ENCODE measurements around the gene EIF4B.

The EIF4B gene

DNA sequence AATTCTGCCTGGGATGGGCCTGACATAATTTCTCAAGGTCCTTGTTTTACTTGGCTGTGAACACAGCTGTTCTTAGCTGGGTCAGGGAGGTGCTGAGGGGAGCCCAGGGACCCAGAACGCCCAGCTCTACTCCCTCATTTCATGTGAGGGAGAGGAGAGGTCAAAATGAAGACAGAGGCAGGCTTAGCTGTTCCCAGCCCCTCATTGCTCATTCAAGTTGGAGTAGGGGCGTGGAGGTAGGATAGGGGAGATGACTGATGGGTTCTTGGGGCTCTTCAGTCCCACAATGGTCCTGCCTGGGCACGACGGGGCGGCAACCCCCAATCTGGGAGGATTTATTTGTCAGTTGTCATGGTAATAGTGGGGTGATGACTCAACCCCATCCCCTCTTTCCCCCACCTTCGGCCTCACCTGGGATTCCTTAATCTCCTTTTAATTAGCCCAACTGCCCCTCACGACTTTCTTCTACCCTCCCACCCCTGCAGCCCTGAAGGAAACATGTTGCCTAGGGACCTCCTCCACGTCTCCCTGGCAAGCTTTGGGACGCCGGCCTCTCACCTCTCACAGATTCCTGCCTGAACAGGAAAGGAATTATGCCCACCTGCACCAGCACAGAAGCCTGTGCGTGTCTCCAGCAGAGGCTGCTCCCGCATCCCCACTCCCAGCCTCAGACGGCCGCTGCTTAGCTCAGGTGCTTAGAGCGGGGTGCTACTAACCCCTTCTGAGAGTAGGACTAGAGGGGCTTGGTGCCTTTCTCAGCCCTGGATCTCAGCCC, 62.7 kb downstream of the EIF4B start:
- DNase-seq (ENCODE audit: low spot score): no peak

DNA sequence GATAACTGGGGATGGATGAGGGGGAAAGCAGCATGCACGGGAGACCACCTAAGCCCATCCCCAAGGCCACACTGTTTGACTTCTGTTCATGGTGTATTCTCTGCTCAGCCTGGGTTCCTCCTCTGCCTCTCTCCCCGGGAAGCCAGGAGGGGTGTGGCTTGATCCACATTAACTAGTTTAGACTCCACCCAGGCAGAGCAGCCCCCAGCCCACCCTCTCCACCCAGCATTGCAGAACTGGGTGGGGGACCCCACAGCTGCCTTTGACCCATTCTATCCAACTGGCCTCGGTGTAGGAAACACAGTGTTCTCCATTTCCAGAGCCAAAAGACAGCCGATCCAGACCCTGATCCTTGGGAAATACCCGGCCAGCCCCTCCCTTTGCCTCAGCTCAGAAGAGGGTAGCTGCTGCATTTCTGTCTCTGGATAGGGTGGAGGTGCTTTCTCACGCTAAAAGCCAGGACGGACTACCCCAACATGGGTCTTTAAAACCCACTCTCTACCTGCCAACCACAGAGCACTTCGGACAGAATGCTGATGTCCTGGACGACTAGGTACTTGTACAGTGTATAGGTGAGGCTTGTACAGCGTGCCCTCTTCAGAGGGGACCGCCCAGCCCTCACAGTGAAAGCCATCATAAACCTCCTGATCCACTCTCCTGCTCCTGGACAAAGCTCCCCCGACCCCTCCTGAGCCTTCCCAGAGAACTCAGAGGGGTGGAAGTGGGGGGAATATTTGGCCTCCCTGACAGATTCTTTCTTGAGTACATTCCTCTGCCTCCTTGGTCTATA, 63.6 kb downstream of the EIF4B start:
- DNase-seq (ENCODE audit: low spot score): no peak

DNA sequence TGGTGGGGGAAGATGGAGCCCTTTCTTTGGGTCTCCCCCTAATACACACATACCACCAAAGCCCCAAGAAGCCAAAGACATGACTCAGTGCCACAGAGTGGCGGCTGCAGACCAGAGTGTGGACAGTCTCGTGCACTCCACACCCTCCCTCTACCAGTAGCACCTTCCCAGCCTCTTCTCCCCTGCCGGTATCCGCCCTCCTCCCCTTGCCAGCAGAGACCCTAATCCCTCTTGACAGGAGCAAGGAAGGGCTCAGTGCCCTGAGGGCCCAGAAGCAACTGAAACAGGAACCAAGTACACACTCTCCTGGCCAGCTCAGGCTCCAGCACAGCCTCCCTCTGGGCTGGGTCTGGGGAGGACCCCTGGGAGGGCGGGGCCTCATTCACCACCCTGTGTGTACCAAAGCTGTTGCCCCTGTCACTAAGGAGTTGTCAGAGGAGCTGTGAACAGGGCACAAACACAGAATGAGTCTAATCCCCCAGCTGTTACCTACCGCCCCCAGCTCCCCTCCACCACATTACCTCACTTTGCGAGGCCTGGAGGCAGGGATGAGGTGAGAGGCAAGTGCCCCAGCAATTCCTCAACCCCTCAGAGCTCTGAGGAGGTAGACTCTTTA, 64.7 kb downstream of the EIF4B start:
- no peak for DNase-seq (ENCODE audit: low spot score)

DNA sequence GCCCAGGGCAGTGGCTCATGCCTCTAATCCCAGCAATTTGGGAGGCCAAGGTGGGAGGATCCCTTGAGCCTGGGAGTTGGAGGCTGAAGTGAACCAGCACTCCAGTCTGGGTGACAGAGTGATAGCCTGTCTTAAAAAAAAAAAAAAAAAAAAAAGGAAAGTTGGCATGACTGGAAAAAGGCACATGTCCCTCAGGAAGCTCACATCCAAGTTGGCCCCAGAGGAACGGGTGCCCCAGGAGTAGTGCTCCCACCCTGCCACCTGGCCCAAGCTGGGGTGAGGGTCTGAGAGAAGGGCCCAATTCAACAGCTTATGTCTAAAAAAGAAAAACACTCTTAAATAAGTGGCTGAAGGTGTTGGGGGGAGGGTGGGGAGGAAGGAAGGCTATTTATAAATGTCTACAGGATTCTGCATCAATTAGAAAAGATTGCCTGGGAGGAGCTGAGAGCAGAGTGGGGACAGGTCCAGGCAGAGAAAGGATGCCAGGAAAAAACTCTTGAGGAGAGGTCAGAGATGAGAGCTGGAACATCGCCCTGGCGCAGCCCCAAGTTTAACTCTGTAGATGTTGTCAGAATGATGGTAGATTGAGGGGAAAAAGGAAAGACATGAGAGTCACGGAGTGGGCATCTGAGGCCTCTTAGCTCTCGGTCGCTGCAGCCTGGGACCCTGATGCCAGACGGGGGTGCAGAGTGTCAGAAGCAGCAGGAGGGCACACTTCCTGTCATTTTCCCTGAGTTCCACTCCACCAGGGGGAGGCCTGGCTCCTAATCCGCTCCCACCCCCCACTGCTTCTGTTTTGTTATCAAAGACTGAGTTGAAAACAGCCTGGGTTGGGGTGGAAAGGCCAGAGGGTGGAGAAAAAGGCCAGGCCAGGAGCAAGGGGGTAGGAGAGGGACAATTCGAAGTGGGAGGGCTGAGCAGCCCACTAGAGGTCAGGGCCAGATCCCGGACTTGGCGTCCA, 65.6 kb downstream of the EIF4B start:
- no peak for DNase-seq (ENCODE audit: low spot score)

DNA sequence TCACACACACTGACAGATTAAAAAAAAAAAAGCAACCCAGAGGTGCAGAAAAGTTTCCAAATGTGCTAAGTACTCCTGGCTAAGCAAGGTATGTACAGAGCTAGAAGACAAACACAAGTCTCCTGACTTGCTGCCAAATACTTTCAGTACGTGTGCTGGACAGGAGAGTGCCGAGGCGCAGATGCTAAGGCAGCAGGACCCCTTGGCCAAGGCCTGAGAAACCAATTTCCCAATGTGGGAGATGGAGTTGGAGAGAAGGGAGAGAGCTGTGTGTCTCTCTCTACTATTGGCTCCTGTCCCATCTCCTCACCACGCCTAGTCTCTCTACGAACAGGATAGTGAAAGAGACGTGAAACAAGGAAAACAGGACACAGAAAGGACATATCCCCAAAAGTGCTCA, 67.6 kb downstream of the EIF4B start:
- DNase-seq (ENCODE audit: low spot score): no peak

DNA sequence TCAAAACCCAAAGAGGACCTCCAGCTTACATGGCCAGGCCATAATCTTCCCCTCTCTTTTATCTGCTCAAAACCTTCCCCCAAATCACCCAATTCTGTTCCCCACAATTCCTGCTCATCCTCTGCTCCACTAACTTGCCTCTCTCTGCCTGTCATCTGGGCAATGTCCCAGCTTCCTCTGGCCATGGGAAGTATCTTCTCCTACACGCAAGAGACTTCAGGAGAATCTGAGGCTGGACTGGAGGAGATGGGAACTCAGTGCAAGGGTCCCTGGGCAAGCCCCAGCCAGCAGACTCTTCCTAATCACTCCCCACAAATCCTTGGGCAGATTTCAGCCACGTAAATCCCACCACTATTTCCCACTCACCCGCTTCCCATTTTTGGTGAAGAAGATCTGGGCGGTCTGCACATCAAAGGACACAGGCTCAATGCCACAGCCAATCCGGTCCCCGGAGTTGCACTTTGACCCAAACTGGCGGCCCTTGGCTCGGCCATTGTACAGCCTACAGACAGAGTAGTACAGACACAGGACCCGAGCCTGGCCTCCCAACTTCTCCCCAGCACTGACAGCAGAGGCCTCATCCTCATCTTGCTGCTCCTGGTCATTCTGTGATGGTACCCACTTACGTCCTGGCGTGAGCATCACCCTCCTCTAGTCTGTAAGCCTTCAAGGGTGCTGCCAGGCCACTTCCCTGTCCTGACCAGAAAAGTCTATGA, 68.2 kb downstream of the EIF4B start:
- no peak for DNase-seq (ENCODE audit: low spot score)

DNA sequence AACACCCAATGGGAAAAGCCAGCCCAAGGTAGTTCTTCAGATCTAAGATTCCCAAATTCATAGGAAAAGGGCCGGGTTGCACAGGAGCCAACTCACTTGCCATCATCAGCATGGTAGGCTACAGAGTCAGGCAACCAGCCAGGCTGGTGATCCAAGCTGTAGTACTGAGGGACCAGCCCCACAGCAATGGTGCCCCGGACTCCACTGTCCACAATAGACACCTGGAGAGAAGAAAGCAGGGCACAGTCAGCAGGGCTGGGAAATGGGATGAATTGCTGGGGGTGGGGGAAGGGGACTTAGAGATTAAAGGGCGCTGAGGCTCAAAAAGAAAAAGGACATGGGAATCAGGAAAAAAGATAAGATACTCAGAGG, 68.7 kb downstream of the EIF4B start:
- DNase-seq (ENCODE audit: low spot score): no peak

DNA sequence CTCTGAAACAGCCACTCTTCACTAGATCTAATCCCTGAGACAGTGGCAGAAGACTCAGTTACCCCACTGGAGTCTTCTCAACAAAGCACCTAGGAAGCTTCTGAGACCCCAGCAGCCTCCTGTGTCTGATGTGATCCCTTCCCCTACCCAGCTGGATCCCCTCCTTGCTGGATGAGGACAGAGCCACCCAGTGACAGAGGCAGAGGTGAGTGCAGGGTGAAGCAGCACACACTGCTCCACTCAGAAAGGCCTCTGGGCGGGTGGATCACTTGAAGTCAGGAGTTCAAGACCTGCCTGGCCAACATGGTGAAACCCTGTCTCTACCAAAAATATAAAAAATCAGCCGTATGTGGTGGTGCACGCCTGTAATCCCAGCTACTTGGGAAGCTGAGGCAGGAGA, 70.2 kb downstream of the EIF4B start:
- no peak for DNase-seq (ENCODE audit: low spot score)

DNA sequence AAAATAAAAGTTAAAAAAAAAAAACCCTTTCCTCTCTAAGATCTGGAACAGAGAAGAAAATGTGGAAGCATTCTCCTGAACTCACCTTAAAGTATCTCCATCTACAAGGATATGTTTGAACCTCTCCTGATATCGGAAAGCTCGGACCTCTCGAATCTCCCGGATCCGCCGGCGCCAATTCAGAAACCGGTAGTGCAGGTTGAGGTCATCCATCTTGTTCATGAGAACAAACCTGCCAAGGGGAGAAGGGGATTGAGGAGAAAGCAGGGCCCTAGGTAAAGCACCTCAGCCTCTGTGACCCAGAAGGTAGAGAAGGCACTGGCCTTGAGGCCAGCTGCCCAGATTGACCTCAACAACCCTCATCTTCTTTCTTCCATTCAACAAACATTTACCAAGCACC, 70.8 kb downstream of the EIF4B start:
- no peak for DNase-seq (ENCODE audit: low spot score)

DNA sequence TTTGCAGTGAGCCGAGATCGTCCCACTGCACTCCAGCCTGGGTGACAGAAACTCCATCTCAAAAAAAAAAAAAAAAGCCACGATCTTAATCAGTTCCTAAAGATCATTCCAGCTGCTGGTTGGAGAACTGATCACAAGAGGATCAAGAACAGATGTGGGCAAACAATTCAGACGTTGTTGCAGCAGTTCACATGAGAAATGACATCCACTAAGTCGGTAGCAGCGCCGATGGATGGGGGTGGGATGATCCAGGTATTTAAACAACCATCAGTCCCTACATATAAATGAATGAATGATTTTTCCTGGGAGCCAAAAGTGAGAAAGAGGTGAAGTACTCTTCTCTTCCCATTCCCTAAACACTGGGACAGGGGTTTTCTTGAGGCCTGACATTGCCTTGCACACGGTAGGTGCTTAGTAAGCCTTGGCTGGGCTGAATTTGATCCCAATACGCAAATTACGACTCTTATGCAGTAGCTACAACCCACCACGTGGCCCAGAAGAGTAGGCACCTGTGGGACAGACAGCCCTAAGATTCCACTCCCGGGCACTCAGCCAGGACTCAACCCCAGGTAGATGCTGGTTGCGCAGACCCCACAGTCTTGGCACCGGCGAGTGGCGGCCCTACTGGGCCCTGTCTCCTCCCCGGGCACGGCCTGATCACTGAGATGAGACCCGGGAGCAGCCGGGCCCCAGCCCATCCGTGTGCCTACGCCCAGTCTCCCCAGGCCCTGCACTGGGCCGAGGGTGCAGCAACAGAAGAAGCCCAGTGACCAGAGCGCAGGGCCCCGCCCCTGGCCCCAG, 72.4 kb downstream of the EIF4B start:
- DNase-seq (ENCODE audit: low spot score): peak; percentile 30

DNA sequence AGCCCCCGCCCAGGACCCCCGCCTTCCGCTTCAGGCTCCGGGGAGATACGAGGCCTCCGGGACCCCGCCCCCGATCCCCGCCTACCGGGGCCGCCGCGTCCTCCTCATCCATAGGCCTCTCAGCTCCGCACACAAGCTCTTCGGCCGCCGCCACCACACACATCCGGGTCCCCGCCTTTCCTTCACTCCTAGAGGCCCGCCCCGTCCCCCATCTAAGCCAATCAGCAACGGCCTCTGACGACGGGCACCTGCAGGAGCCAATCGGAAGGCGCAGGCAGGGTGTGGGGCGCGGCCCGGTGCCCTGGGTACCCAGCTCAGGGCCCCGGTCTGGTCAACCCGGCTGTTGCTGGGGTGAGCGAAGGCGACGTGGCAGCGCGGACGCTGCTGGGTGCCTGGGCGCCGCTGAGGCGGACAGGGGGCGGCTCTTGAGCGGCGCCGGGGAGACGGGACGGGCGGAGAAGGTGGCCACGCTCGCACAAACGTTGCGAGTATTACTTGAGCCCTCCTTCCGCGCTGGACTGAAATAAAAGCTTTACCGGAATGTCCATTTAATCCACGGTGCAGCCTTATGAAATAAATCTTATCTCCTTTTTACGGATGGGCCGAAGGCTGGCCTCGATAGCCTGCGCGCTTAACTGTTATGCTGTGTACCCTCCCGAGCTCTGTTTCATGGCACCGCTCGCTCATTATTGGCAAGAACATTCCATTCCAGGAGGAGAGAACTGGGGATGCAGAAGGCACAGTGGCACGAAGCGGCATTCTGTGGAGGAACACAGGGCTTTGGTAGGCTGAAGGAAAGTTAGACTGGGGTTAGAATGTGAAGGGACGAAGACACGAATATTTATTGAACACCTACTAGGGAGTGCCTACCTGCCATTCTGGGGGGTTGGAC, 73.2 kb downstream of the EIF4B start, which contains the start of gene SPRYD3:
Gene SPRYD3, minus strand, starts transcription at position 165 of the 892 bp plus-strand sequence. Its CDS starts 57 bp downstream, at position 108.
- peak; percentile 100 for DNase-seq (ENCODE audit: low spot score)

DNA sequence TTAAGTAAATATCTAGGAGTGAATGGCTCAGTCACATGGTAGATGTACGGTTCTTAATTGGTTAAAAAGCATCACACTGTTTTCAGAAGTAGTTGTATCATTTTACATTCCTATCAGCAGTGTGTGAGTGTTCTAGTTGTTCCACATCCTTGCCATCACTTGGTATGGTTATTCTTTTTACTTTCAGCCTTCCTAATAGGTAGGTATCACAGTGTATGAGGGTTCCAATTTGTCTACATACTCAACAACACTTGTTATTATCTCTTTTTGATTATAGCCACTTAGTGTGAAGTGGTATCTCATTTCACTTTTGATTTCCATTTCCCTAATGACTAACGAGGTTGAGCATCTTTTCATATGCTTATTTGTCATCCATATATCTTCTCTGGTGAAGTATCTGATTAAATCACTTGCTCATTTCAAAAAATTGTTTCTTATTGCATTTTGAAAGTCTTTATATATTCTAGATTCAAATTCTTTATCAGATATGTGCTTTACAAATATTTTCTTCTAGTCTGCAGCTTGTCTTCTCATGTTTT, 76.5 kb downstream of the EIF4B start:
- no peak for DNase-seq (ENCODE audit: low spot score)

DNA sequence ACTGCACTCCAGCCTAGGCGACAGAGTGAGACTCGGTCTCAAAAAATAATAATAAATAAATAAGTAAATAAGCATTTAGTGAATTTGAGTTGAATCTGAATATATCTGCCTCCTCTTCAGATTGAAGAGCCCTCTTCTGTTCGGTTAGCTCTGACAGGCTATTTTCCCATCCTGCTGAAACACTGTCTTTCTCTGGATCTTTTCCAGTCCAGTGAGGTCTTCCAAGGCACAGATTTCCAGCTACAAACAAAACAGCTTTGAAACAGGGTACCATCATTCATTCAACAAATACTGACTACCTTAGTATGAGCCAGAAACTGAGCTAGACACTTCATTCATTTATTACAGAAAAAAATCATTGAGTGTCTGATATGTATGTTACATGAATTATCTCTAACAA, 80.1 kb downstream of the EIF4B start:
- no peak for DNase-seq (ENCODE audit: low spot score)

DNA sequence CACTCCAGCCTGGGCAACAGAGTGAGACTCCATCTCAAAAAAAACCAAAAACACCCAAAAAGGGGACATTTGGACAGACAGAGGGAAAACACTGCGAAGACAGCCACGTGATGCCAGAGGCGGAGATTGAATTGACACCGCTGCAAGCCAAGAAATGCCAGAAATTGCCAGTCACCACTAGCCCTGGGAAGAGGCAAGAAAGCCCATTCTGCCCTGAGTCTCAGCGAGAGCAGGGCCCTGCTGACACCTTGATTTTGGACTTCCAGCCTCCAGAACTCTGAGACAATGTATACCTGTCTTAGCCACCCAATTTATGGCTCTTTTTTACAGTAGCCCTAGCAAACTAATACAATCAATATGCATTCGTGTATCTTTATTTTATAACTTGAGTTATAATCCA, 83.8 kb downstream of the EIF4B start:
- no peak for DNase-seq (ENCODE audit: low spot score)

DNA sequence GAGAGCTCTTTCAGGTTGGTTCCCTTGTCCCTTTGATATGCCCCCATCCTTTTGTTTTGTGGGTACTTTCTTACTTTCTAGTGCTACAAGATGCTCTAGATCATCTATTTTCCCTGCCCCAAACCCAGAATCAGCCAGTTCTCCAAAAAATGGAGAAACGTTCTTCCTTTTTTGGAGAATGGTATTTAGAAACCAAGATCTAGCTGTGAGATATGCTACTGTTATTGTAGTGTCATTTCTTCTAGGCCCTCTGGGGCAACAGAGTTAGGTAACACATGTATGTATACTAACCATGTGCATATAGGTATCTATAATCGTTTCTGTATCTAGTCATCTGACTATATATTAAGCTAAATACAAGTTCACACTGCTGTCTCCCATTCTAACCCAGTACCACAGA, 84.3 kb downstream of the EIF4B start:
- no peak for DNase-seq (ENCODE audit: low spot score)

DNA sequence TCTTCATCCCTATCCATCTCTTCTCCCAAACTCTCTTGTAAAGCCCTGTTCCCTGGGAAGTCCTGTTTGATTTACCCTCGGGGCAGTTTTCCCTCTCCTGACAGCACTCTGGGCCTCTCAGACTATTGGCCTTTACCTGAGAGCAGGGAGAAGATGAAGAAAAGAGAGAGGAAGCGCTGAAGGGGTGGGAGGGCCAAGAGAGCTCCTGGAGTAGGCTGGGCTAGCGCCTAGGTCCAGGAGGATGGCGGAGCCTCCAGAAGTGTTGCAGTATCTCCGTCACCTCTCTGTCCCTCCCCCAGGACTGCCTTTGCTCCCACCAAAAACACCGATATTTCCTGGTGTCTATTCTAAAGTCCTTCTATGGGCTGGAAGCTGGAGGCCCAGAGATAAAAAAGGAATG, 85.5 kb downstream of the EIF4B start:
- DNase-seq (ENCODE audit: low spot score): no peak
